ENCODE measurements around the gene TMEM25. TPM values are rescaled to one million over a fixed set of nuclear protein-coding genes. Genes with fewer than 3 reads are reported as not detected.

Gene TMEM25
- total and polyA plus RNA-seq, 11 donors, result 3.9 to 26.8 (median 10.0) TPM

- peak in 1 of 5 donors; percentile 35 for DNase-seq
- peak in 2 of 4 donors; percentile 18 to 23 for ATAC-seq
- no peak for TF ChIP-seq POLR2A (IDR thresholded peaks at IDR 0.05)
- no peak for TF ChIP-seq CTCF (IDR thresholded peaks at IDR 0.05)
- peak overlapping the region in 1 of 12 donors; percentile 3 for H3K27ac ChIP-seq
- no peaks in the 10 kb centered on the region for H3K27me3 ChIP-seq
- H3K9me3 ChIP-seq, result no peaks in the 10 kb centered on the region
- peaks cover 0 to 63% (median 58%) of the 10 kb centered on the region in 9 donors for H3K36me3 ChIP-seq
- no peak overlapping the region for H3K4me3 ChIP-seq
- intact Hi-C loops (cut with DNase I), result no loop called here
- peaks cover 0 to 11% (median 3%) of the 10 kb centered on the region in 12 donors for H3K4me1 ChIP-seq
Measured at GRCh38 chr11:118524356-118524755, 6.6 kb upstream of the TMEM25 start.

GRCh38 chr11:118524757-118525470 is 6.1 kb upstream of the TMEM25 start:
- ATAC-seq (no peak), DNase-seq (no peak)
- Histone ChIP-seq H3K4me3 (no peak overlapping the region), H3K27ac (no peak overlapping the region), H3K4me1 (peaks cover 0 to 17% (median 7%) of the 10 kb centered on the region in 12 donors), H3K27me3 (no peaks in the 10 kb centered on the region), H3K36me3 (peaks cover 0 to 58% (median 52%) of the 10 kb centered on the region in 9 donors), H3K9me3 (no peaks in the 10 kb centered on the region)
- intact Hi-C loops (cut with DNase I), result no loop called here
- whole genome bisulfite sequencing, 4 donors, result 84 to 93% (median 91%) methylated on average over 6 of the region's 6 CpGs
- TF ChIP-seq CTCF (IDR thresholded peaks at IDR 0.05) (no peak), POLR2A (IDR thresholded peaks at IDR 0.05) (no peak)

- H3K27me3 ChIP-seq, result peaks cover 0 to 5% (median 0%) of the 10 kb centered on the region in 9 donors
- no peak overlapping the region for H3K27ac ChIP-seq
- intact Hi-C loops (cut with DNase I), result no loop called here
- no peak overlapping the region for H3K4me3 ChIP-seq
- peaks cover 0 to 40% (median 35%) of the 10 kb centered on the region in 9 donors for H3K36me3 ChIP-seq
- no peak for DNase-seq
- peaks cover 0 to 31% (median 14%) of the 10 kb centered on the region in 12 donors for H3K4me1 ChIP-seq
- TF ChIP-seq CTCF (IDR thresholded peaks at IDR 0.05) (no peak), POLR2A (IDR thresholded peaks at IDR 0.05) (no peak)
- no peak for ATAC-seq
- no peaks in the 10 kb centered on the region for H3K9me3 ChIP-seq
- 89 to 93% (median 91%) methylated on average over 2 of the region's 2 CpGs for WGBS, 4 donors
Measured at GRCh38 chr11:118526688-118527087, 4.3 kb upstream of the TMEM25 start.

- Histone ChIP-seq H3K27ac (no peak within 1 kb of the TSS), H3K9me3 (no peaks in the 10 kb centered on the region), H3K4me1 (peaks cover 0 to 35% (median 14%) of the 10 kb centered on the region in 12 donors), H3K36me3 (peaks cover 0 to 36% (median 30%) of the 10 kb centered on the region in 9 donors), H3K4me3 (no peak within 1 kb of the TSS), H3K27me3 (peaks cover 0 to 5% (median 0%) of the 10 kb centered on the region in 9 donors)
- intact Hi-C loops (cut with DNase I), result no loop called here
- TF ChIP-seq POLR2A (IDR thresholded peaks at IDR 0.05), result no peak
- TF ChIP-seq CTCF (IDR thresholded peaks at IDR 0.05), result no peak
- ATAC-seq, result no peak
- no peak for DNase-seq
- WGBS, 4 donors, result 62 to 79% (median 72%) methylated on average over 3 of the region's 3 CpGs
Measured at GRCh38 chr11:118527109-118527508, 3.9 kb upstream of the TMEM25 start, which contains the start of gene TTC36. Gene TTC36 (plus strand): TSS chr11:118527474. CDS start chr11:118527495, 21 bp downstream.
